DND-41 (cell line): Measurements from ENCODE around the gene RNF217.

ENCODE experiments used
- ATAC-seq: fragments of 200-7000 bp; cut with Tn5 transposase; 3 replicates; pipeline ENCODE4 v1.9.1; 2021; ENCODE audit warnings: low read depth; ENCODE audit not compliant: insufficient read depth
- DNase-seq: peaks from one replicate; pipeline ENCODE4 v3.0.0-alpha.2; 2020
- H2AFZ ChIP-seq: 2 replicates; pipeline ENCODE4 v1.6.0; 2012; ENCODE audit warnings: low read depth, low read length
- H3K27ac ChIP-seq: 2 replicates; pipeline ENCODE4 v1.5.1; 2012; ENCODE audit warnings: low read length, inconsistent platforms
- H3K27me3 ChIP-seq: fragments of 200-600 bp; sonication (generic); 2 replicates; pipeline ENCODE4 v1.6.0; 2012; ENCODE audit warnings: low read length, mild to moderate bottlenecking, inconsistent platforms; ENCODE audit not compliant: insufficient read depth, poor library complexity
- H3K36me3 ChIP-seq: 2 replicates; pipeline ENCODE4 v1.5.1; 2012; ENCODE audit warnings: low read length, inconsistent platforms; ENCODE audit not compliant: insufficient read depth
- H3K4me1 ChIP-seq: 2 replicates; pipeline ENCODE4 v1.5.1; 2012; ENCODE audit warnings: mild to moderate bottlenecking, low read length; ENCODE audit not compliant: insufficient read depth
- H3K4me2 ChIP-seq: 2 replicates; pipeline ENCODE4 v1.6.0; 2012; ENCODE audit warnings: mild to moderate bottlenecking, moderate library complexity, low read length, inconsistent platforms; ENCODE audit not compliant: insufficient read depth
- H3K4me3 ChIP-seq, 2 experiments: fragments of 200-600 bp in 1 of 2; shearing (Covaris generic) in 1 of 2; 2 replicates each; pipeline ENCODE4 v1.5.1; 2012 to 2016; ENCODE audit warnings: inconsistent platforms in 2 of 2, low read length in 2 of 2, mild to moderate bottlenecking in 2 of 2, low read depth in 1 of 2, moderate library complexity in 1 of 2
- H3K79me2 ChIP-seq: 2 replicates; pipeline ENCODE4 v1.6.0; 2012; ENCODE audit warnings: low read length, inconsistent platforms; ENCODE audit not compliant: insufficient read depth
- H3K9ac ChIP-seq: 2 replicates; pipeline ENCODE4 v1.6.0; 2012; ENCODE audit warnings: low read depth, mild to moderate bottlenecking, inconsistent platforms, low read length, moderate library complexity
- H3K9me3 ChIP-seq: 2 replicates; pipeline ENCODE4 v1.5.1; 2012; ENCODE audit warnings: low read length, moderate library complexity, mild to moderate bottlenecking, inconsistent platforms; ENCODE audit not compliant: insufficient read depth, severe bottlenecking
- H4K20me1 ChIP-seq: 2 replicates; pipeline ENCODE4 v1.6.0; 2012; ENCODE audit warnings: low read length; ENCODE audit not compliant: insufficient read depth
- EZH2 ChIP-seq: IDR thresholded peaks from 3 replicates; pipeline ENCODE4 v1.6.1; 2012; ENCODE audit warnings: borderline replicate concordance, low read depth, mild to moderate bottlenecking, moderate library complexity, low read length, inconsistent platforms; ENCODE audit not compliant: severe bottlenecking
- TF ChIP-seq, protein P1 (sequence below): IDR thresholded peaks from 2 replicates; pipeline ENCODE4 v1.5.1; 2012; ENCODE audit warnings: borderline replicate concordance, low read length, moderate library complexity, mild to moderate bottlenecking; ENCODE audit not compliant: poor library complexity, severe bottlenecking; ENCODE audit errors: extremely low read depth

Gene RNF217

DNA sequence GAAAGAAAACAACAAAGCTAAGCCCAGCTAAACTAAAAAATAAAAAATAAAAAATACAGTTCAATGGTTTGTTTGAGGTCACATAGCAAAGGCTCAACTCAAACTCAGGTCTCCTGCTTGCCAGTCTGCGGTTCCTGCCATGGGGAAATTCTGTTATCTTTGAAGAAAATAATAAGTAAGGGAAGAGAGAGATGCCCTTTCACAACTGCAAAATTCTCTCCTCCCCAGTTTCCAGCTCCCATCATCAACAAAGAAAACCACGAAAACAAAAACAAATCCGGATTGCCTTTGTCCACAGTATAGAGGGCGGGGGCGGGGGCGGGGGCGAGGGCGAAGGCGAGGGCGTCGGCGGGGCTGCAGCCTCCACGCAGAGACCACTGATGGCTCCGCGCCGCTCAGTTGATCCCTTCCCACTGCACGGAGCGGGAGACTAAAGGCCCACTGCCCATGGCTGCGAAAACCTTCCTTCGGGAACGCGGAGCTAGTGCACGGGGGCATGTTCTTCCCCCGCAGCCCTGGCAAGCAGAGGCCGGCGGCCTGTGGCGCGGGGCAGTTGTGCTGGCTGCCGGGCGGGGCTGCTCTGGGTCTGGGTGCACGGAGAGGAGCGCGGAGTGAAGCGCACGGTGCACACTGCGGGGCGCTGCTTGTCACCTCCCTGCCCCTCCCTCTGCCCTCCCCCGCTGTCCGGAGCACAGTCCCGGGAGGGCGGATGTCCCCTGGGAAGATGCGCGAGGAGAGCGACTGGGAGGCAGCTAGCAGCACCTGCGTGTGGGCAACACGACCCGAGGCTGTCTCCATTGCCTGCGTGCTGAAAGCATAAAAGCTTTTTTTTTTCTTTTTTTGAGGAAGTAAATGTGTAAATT, 137.2 kb downstream of the RNF217 start:
- Histone ChIP-seq H3K4me2 (no peak overlapping the region), H2AFZ (no peak overlapping the region), H3K27me3 (no peaks in the 10 kb centered on the region), H3K27ac (no peak overlapping the region), H3K4me3 (no peak overlapping the region), H3K9ac (no peak overlapping the region), H3K36me3 (no peaks in the 10 kb centered on the region), H4K20me1 (no peaks in the 10 kb centered on the region), H3K4me1 (no peaks in the 10 kb centered on the region), H3K9me3 (no peaks in the 10 kb centered on the region), H3K79me2 (no peaks in the 10 kb centered on the region)
- no peak for ATAC-seq
- DNase-seq, result no peak
- TF ChIP-seq EZH2, result no peak

GRCh38 chr6:125100074-125100652, 137.9 kb downstream of the RNF217 start:
- H2AFZ ChIP-seq, result no peak overlapping the region
- no peaks in the 10 kb centered on the region for H3K27me3 ChIP-seq
- no peaks in the 10 kb centered on the region for H3K79me2 ChIP-seq
- H3K4me3 ChIP-seq, result no peak overlapping the region
- no peak overlapping the region for H3K27ac ChIP-seq
- DNase-seq, result no peak
- no peaks in the 10 kb centered on the region for H3K36me3 ChIP-seq
- no peaks in the 10 kb centered on the region for H3K9me3 ChIP-seq
- H3K4me2 ChIP-seq, result no peak overlapping the region
- H3K9ac ChIP-seq, result no peak overlapping the region
- no peaks in the 10 kb centered on the region for H4K20me1 ChIP-seq
- TF ChIP-seq, protein P1, sequence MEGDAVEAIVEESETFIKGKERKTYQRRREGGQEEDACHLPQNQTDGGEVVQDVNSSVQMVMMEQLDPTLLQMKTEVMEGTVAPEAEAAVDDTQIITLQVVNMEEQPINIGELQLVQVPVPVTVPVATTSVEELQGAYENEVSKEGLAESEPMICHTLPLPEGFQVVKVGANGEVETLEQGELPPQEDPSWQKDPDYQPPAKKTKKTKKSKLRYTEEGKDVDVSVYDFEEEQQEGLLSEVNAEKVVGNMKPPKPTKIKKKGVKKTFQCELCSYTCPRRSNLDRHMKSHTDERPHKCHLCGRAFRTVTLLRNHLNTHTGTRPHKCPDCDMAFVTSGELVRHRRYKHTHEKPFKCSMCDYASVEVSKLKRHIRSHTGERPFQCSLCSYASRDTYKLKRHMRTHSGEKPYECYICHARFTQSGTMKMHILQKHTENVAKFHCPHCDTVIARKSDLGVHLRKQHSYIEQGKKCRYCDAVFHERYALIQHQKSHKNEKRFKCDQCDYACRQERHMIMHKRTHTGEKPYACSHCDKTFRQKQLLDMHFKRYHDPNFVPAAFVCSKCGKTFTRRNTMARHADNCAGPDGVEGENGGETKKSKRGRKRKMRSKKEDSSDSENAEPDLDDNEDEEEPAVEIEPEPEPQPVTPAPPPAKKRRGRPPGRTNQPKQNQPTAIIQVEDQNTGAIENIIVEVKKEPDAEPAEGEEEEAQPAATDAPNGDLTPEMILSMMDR, result no peak
- TF ChIP-seq EZH2, result no peak
- ATAC-seq, result no peak
- H3K4me1 ChIP-seq, result no peaks in the 10 kb centered on the region

GRCh38 chr6:125101128-125101527, 138.9 kb downstream of the RNF217 start:
- ATAC-seq (no peak), DNase-seq (no peak)
- H3K4me3 ChIP-seq, result no peak overlapping the region
- no peaks in the 10 kb centered on the region for H4K20me1 ChIP-seq
- H3K9ac ChIP-seq, result no peak overlapping the region
- H3K4me2 ChIP-seq, result no peak overlapping the region
- no peaks in the 10 kb centered on the region for H3K79me2 ChIP-seq
- H3K36me3 ChIP-seq, result no peaks in the 10 kb centered on the region
- H2AFZ ChIP-seq, result no peak overlapping the region
- no peaks in the 10 kb centered on the region for H3K4me1 ChIP-seq
- H3K9me3 ChIP-seq, result no peaks in the 10 kb centered on the region
- no peaks in the 10 kb centered on the region for H3K27me3 ChIP-seq
- H3K27ac ChIP-seq, result no peak overlapping the region
- TF ChIP-seq, protein P1, result no peak
- no peak for TF ChIP-seq EZH2

- Histone ChIP-seq H3K4me1 (no peaks in the 10 kb centered on the region), H3K79me2 (no peaks in the 10 kb centered on the region), H2AFZ (no peak overlapping the region), H3K4me2 (no peak overlapping the region), H3K27me3 (no peaks in the 10 kb centered on the region), H3K4me3 (no peak overlapping the region), H3K36me3 (no peaks in the 10 kb centered on the region), H3K27ac (no peak overlapping the region), H4K20me1 (no peaks in the 10 kb centered on the region), H3K9ac (no peak overlapping the region), H3K9me3 (no peaks in the 10 kb centered on the region)
- no peak for TF ChIP-seq EZH2
- TF ChIP-seq, protein P1, result no peak
- ATAC-seq, result no peak
- DNase-seq, result no peak
These were observed 139.4 kb downstream of the RNF217 start for GRCh38 chr6:125101631-125102030.
